Loucy (cell line): ENCODE measurements around the gene KRTAP4-6.
"Not testable (repeated sequence)": the region's sequence is repeated elsewhere in the genome, so short reads cannot be mapped to it uniquely, and the experiment has no call there.

Experiments
- H2AFZ ChIP-seq: fragments of 200-600 bp; sonication (generic); 2 replicates; pipeline ENCODE4 v1.6.0; 2016; ENCODE audit warnings: antibody characterized with exemption, mild to moderate bottlenecking, low read length, moderate library complexity
- H3F3A ChIP-seq: fragments of 200-600 bp; 2 replicates; pipeline ENCODE4 v1.6.0; 2016; ENCODE audit warnings: antibody characterized with exemption, low read depth, mild to moderate bottlenecking
- H3K27me3 ChIP-seq: fragments of 200-600 bp; sonication (generic); 2 replicates; pipeline ENCODE4 v1.6.1; 2014; ENCODE audit warnings: low read length, mild to moderate bottlenecking; ENCODE audit not compliant: insufficient read depth, poor library complexity, severe bottlenecking
- H3K36me3 ChIP-seq: fragments of 200-600 bp; sonication (generic); 2 replicates; pipeline ENCODE4 v1.6.1; 2016; ENCODE audit warnings: low read length; ENCODE audit not compliant: insufficient read depth
- H3K4me1 ChIP-seq: fragments of 200-600 bp; sonication (generic); 2 replicates; pipeline ENCODE4 v1.5.1; 2014; ENCODE audit warnings: low read length, mild to moderate bottlenecking; ENCODE audit not compliant: insufficient read depth, poor library complexity, severe bottlenecking
- H3K4me2 ChIP-seq: fragments of 200-600 bp; sonication (generic); 2 replicates; pipeline ENCODE4 v1.6.0; 2014; ENCODE audit warnings: antibody characterized with exemption, low read length, low read depth, mild to moderate bottlenecking; ENCODE audit not compliant: poor library complexity, severe bottlenecking
- H3K4me3 ChIP-seq: fragments of 200-600 bp; sonication (generic); 2 replicates; pipeline ENCODE4 v1.5.1; 2014; ENCODE audit warnings: low read length, mild to moderate bottlenecking, mixed read lengths; ENCODE audit not compliant: poor library complexity, severe bottlenecking
- H3K79me2 ChIP-seq: fragments of 200-600 bp; sonication (generic); 2 replicates; pipeline ENCODE4 v1.6.1; 2014; ENCODE audit warnings: low read length; ENCODE audit not compliant: insufficient read depth
- H3K9ac ChIP-seq: fragments of 200-600 bp; sonication (generic); 2 replicates; pipeline ENCODE4 v1.6.0; 2014; ENCODE audit warnings: mild to moderate bottlenecking, low read depth, low read length, moderate library complexity; ENCODE audit not compliant: poor library complexity, severe bottlenecking
- H3K9me2 ChIP-seq: fragments of 200-600 bp; sonication (generic); replicated peaks from 2 replicates; pipeline ENCODE4 v1.6.1; 2016; ENCODE audit warnings: low read depth, low read length, mixed read lengths
- H3K9me3 ChIP-seq: fragments of 200-600 bp; sonication (generic); 2 replicates; pipeline ENCODE4 v1.6.1; 2014; ENCODE audit warnings: mild to moderate bottlenecking, antibody characterized with exemption, low read length, low read depth; ENCODE audit not compliant: insufficient read depth
- H4K20me1 ChIP-seq: fragments of 200-600 bp; sonication (generic); 2 replicates; pipeline ENCODE4 v1.6.0; 2014; ENCODE audit warnings: antibody characterized with exemption, low read length, mild to moderate bottlenecking; ENCODE audit not compliant: insufficient read depth, poor library complexity, severe bottlenecking
- CTCF ChIP-seq: fragments of 200-600 bp; sonication (generic); conservative IDR thresholded peaks from 2 replicates; pipeline ENCODE4 v1.5.1; 2014; ENCODE audit warnings: mild to moderate bottlenecking, antibody characterized with exemption, low read length
- EZH2phosphoT487 ChIP-seq: fragments of 200-600 bp; IDR thresholded peaks from 2 replicates; pipeline ENCODE4 v1.6.1; 2018; ENCODE audit warnings: antibody characterized with exemption, mild to moderate bottlenecking, moderate library complexity, borderline replicate concordance

Gene KRTAP4-6

GRCh38 chr17:41121742-41122141, 18.6 kb downstream of the KRTAP4-6 start:
- Histone ChIP-seq H3K4me1 (peaks cover 70% of the 10 kb centered on the region), H3K9me2 (no peaks in the 10 kb centered on the region), H3K9me3 (no peaks in the 10 kb centered on the region), H3K79me2 (no peaks in the 10 kb centered on the region), H3K36me3 (no peaks in the 10 kb centered on the region), H3K9ac (no peak overlapping the region), H4K20me1 (no peaks in the 10 kb centered on the region), H3F3A (peaks cover 7% of the 10 kb centered on the region; the same call in 1 of the 2 replicates), H3K4me2 (no peak overlapping the region), H2AFZ (no peak overlapping the region), H3K27me3 (no peaks in the 10 kb centered on the region), H3K4me3 (no peak overlapping the region)
- TF ChIP-seq CTCF = no peak
- TF ChIP-seq EZH2phosphoT487 = no peak

GRCh38 chr17:41119696-41120690, 20.4 kb downstream of the KRTAP4-6 start:
- Histone ChIP-seq H3K4me1 (peaks cover 66% of the 10 kb centered on the region), H3K4me2 (peak overlapping the region; percentile 74), H3K4me3 (peak overlapping the region; percentile 57), H3K9ac (peak overlapping the region; percentile 37), H2AFZ (peak overlapping the region; percentile 72; the same call in 1 of the 2 replicates)
- H3K79me2 ChIP-seq, H3F3A ChIP-seq, H3K27me3 ChIP-seq, H3K9me2 ChIP-seq, H4K20me1 ChIP-seq, H3K36me3 ChIP-seq, H3K9me3 ChIP-seq: not testable (repeated sequence)

- no peaks in the 10 kb centered on the region for H4K20me1 ChIP-seq
- no peak overlapping the region for H3K4me3 ChIP-seq
- H3K36me3 ChIP-seq = no peaks in the 10 kb centered on the region
- peaks cover 55% of the 10 kb centered on the region for H3K4me1 ChIP-seq
- H3K9ac ChIP-seq = no peak overlapping the region
- no peak overlapping the region for H2AFZ ChIP-seq
- no peaks in the 10 kb centered on the region for H3K79me2 ChIP-seq
- no peak overlapping the region for H3K4me2 ChIP-seq
- no peaks in the 10 kb centered on the region for H3K27me3 ChIP-seq
- TF ChIP-seq EZH2phosphoT487 = no peak
- no peak for TF ChIP-seq CTCF
- no peaks in the 10 kb centered on the region for H3K9me2 ChIP-seq
- peaks cover 7% of the 10 kb centered on the region; the same call in 1 of the 2 replicates for H3F3A ChIP-seq
- H3K9me3 ChIP-seq = no peaks in the 10 kb centered on the region
Measured at GRCh38 chr17:41118721-41119120, 21.6 kb downstream of the KRTAP4-6 start.

GRCh38 chr17:41117846-41118386, 22.4 kb downstream of the KRTAP4-6 start, which contains the start of gene KRTAP4-11:
TSS of gene KRTAP4-11 (minus strand) at chr17:41118373. CDS start at chr17:41118315, 58 bp downstream.
- H3F3A ChIP-seq, H3K79me2 ChIP-seq, H3K9ac ChIP-seq, H3K36me3 ChIP-seq, H3K27me3 ChIP-seq, H4K20me1 ChIP-seq, H3K9me2 ChIP-seq, H2AFZ ChIP-seq, H3K9me3 ChIP-seq, H3K4me3 ChIP-seq, H3K4me2 ChIP-seq: not testable (repeated sequence)
- peaks cover 49% of the 10 kb centered on the region for H3K4me1 ChIP-seq
